ENCODE data around the gene LMNTD2. TPM values are rescaled to one million over a fixed set of nuclear protein-coding genes. Genes with fewer than 3 reads are reported as not detected.

LMNTD2 gene
- total RNA-seq, 4 donors from 2014 or later, result 1.3 to 5.9 (median 3.2) TPM

DNA sequence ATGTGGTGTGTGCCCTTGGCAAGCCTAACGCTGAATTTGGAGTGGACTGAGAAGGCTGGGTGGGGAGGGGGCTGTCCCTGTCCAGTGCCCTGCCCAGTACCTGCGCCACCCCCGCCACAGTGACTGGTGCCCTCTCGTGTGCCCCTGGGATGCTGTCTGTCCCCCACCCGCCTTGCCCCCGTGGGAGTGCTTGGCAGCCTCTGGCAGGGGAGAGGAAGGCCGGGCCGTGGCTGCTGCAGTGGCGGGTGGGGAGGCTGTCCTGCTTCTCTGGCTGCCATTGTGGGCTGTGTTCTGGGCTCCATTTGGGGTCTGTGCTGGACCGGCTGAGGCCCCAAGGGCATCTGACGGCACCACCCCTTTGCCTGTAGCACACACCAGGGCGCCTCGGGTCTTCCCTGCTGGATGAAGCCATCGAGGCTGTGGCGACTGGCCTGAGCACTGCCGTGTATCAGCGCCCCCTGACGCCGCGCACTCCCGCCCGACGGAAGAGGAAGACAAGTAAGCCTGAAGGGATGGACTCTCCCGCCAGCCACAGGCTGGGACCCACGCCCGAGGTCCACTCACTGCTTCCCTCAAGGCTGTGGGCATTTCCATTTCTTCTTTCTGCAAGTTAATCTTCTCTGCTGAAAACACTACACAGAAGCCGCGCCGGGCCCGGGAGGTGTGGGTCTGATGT lies 37.6 kb upstream of the LMNTD2 start:
- DNase-seq (ENCODE audit: low spot score in 2 of 2), result no peak
- Histone ChIP-seq H3K36me3 (peaks cover 0 to 100% (median 54%) of the 10 kb centered on the region in 3 donors), H3K9me3 (no peaks in the 10 kb centered on the region), H3K27me3 (no peaks in the 10 kb centered on the region), H3K4me3 (no peak overlapping the region), H3K4me1 (no peaks in the 10 kb centered on the region), H3K27ac (no peak overlapping the region)
- WGBS, 2 donors, result 89 to 92% methylated on average over 16 to 29 of the region's 30 CpGs
- TF ChIP-seq POLR2A (IDR thresholded peaks at IDR 0.05), result no peak
- no peak for TF ChIP-seq EP300 (IDR thresholded peaks at IDR 0.05)
- TF ChIP-seq CTCF (IDR thresholded peaks at IDR 0.05), result no peak

DNA sequence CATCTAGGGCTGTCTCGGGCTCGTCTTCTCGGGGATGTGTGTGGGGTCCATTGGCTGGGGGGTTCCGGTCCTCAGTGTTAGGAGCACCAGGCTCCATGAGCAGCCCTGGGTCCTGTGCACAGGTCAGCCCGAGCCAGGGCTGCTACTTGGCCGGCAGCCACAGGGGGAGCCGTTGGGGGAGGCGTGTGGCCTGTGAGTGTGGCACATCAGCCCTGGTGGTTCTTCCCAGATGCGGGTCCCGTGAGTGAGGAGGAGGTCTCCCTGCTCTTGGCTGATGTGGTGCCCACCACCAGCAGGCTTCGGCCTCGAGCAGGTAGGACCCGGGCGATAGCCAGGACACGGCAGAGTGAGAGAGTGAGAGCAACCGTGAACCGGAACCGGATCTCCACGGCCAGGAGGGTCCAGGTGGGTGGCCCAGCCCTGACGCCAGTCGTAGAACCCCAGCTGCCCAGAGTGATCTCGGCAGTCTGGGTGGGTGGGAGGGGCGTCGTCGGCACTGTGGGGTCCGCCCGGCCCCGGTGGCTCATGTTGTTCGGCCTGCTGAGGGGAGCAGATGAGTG lies 36.7 kb upstream of the LMNTD2 start:
- no peak for TF ChIP-seq CTCF (IDR thresholded peaks at IDR 0.05)
- 91 to 95% methylated on average over 19 to 26 of the region's 29 CpGs for WGBS, 2 donors
- Histone ChIP-seq H3K27ac (no peak overlapping the region), H3K27me3 (no peaks in the 10 kb centered on the region), H3K4me1 (no peaks in the 10 kb centered on the region), H3K4me3 (no peak overlapping the region), H3K36me3 (peaks cover 2 to 100% (median 62%) of the 10 kb centered on the region in 3 donors), H3K9me3 (no peaks in the 10 kb centered on the region)
- DNase-seq (ENCODE audit: low spot score in 2 of 2), result no peak

DNA sequence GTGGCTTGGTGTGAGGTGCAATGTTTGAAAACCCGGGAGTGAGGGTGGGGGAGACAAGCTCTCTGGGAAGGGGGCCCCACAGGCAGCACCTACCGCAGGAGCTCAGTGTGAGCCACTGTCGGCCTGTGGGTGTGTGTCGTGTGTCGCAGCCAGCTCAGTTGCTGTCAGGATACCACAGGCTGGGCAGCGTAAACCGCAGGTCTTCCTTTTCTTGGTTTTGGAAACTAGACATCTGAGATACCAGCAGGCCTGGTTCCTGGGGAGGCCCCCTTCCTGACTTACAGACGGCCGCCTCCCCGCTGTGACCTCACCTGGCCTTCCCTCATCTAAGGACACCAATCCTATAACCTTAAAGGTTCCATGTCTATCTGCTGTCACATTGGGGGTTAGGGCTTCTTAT lies 35.8 kb upstream of the LMNTD2 start:
- Histone ChIP-seq H3K4me3 (no peak overlapping the region), H3K4me1 (no peaks in the 10 kb centered on the region), H3K36me3 (peaks cover 2 to 99% (median 57%) of the 10 kb centered on the region in 3 donors), H3K9me3 (no peaks in the 10 kb centered on the region), H3K27me3 (no peaks in the 10 kb centered on the region), H3K27ac (no peak overlapping the region)
- WGBS, 2 donors, result 91 to 95% methylated on average over 8 to 10 of the region's 10 CpGs
- TF ChIP-seq CTCF (IDR thresholded peaks at IDR 0.05), result no peak
- TF ChIP-seq EP300 (IDR thresholded peaks at IDR 0.05), result no peak
- TF ChIP-seq POLR2A (IDR thresholded peaks at IDR 0.05), result no peak
- DNase-seq (ENCODE audit: low spot score in 2 of 2), result no peak

DNA sequence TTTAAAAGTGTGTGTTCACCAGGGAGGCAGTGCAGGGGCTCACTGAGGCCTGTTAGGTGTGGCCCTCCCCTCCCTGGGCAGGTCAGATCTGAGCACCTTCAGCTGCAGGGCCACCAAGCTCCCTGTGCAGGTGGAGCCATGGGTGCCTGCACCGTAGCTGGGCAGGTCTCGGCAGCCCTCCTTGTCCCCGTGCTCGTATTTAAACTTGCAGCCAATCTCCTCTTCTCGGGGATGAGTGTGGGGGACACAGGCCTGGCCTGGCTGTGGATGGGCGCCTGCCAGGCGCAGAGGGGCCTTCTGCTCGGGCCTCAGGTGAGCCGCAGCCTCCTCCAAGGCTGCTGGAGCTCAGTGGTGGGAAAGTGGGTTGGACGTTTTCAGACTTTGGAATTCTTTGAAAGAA lies 34.9 kb upstream of the LMNTD2 start:
- H3K36me3 ChIP-seq, result peaks cover 2 to 99% (median 54%) of the 10 kb centered on the region in 3 donors

More for the DNA sequence above, 34.9 kb upstream of the LMNTD2 start:
- Histone ChIP-seq H3K4me3 (no peak overlapping the region), H3K27me3 (no peaks in the 10 kb centered on the region), H3K4me1 (no peaks in the 10 kb centered on the region), H3K27ac (no peak overlapping the region), H3K9me3 (no peaks in the 10 kb centered on the region)
- TF ChIP-seq EP300 (IDR thresholded peaks at IDR 0.05), result no peak
- no peak for TF ChIP-seq POLR2A (IDR thresholded peaks at IDR 0.05)
- no peak for TF ChIP-seq CTCF (IDR thresholded peaks at IDR 0.05)
- no peak for DNase-seq (ENCODE audit: low spot score in 2 of 2)
- 81 to 91% methylated on average over 10 of the region's 10 CpGs for WGBS, 2 donors

All from tibial nerve (tissue), 4 donors.